CD4-positive, alpha-beta T cell treated with Interleukin-6 at 100 ng/mL for 8 hours (primary cell): ENCODE measurements around the gene EFCAB5.
A peak's percentile ranks its signal among the peaks of the same experiment; 100 is the strongest.
"Not testable (repeated sequence)": the region's sequence is repeated elsewhere in the genome, so short reads cannot be mapped to it uniquely, and the experiment has no call there.

Source experiments
- DNase-seq: peaks from one replicate; pipeline ENCODE4 v3.0.0-alpha.2; 2020; ENCODE audit warnings: mixed read lengths, low spot score

Gene EFCAB5

GRCh38 chr17:29941334-29941733 is at the start of gene EFCAB5:
EFCAB5 (plus strand) TSS chr17:29941634; CDS start chr17:29941797, 163 bp downstream.
- no peak for DNase-seq

GRCh38 chr17:29892201-29892600 is 49.2 kb upstream of the EFCAB5 start:
- DNase-seq, result no peak

- not testable (repeated sequence) for DNase-seq
Observed at GRCh38 chr17:29897136-29897535, 44.3 kb upstream of the EFCAB5 start.

GRCh38 chr17:29903471-29903870 is 38.0 kb upstream of the EFCAB5 start:
- DNase-seq, result no peak

- no peak for DNase-seq
Observed at GRCh38 chr17:29905086-29905878, 36.2 kb upstream of the EFCAB5 start.

GRCh38 chr17:29905879-29906167 is 35.6 kb upstream of the EFCAB5 start:
- no peak for DNase-seq

- no peak for DNase-seq
Observed at GRCh38 chr17:29906969-29907368, 34.5 kb upstream of the EFCAB5 start.

GRCh38 chr17:29909236-29910003 is 32.0 kb upstream of the EFCAB5 start:
- no peak for DNase-seq

- no peak for DNase-seq
Observed at GRCh38 chr17:29911641-29912177, 29.7 kb upstream of the EFCAB5 start.

GRCh38 chr17:29914819-29915537 is 26.5 kb upstream of the EFCAB5 start:
- DNase-seq, result no peak

- no peak for DNase-seq
Observed at GRCh38 chr17:29918016-29918415, 23.4 kb upstream of the EFCAB5 start.

- DNase-seq, result no peak
Observed at GRCh38 chr17:29918922-29919856, 22.2 kb upstream of the EFCAB5 start.

- DNase-seq, result no peak
Observed at GRCh38 chr17:29924786-29925185, 16.6 kb upstream of the EFCAB5 start.

- no peak for DNase-seq
Observed at GRCh38 chr17:29927546-29927945, 13.9 kb upstream of the EFCAB5 start.

- peak; percentile 4 for DNase-seq
Observed at GRCh38 chr17:29929006-29929532, 12.4 kb upstream of the EFCAB5 start.

- peak; percentile 86 for DNase-seq
Observed at GRCh38 chr17:29929533-29930408, 11.7 kb upstream of the EFCAB5 start, which contains the start of gene SSH2. SSH2 (minus strand) TSS chr17:29930228; CDS start chr17:29930000, 228 bp downstream.

GRCh38 chr17:29930409-29931010 is 10.9 kb upstream of the EFCAB5 start:
- no peak for DNase-seq

- DNase-seq, result peak; percentile 86
Observed at GRCh38 chr17:29931231-29931932, 10.1 kb upstream of the EFCAB5 start.

GRCh38 chr17:29933379-29933778 is 8.1 kb upstream of the EFCAB5 start:
- DNase-seq, result no peak
